ENCODE results near the gene CADPS.

CADPS gene

GRCh38 chr3:62605413-62606068 lies 269.7 kb downstream of the CADPS start:
- H3K27ac ChIP-seq, result no peak overlapping the region
- TF ChIP-seq CTCF (IDR thresholded peaks at IDR 0.05) (no peak), ZFX (IDR thresholded peaks at IDR 0.05; ENCODE audit: borderline replicate concordance) (no peak)

- TF ChIP-seq CTCF (IDR thresholded peaks at IDR 0.05) (no peak), ZFX (IDR thresholded peaks at IDR 0.05; ENCODE audit: borderline replicate concordance) (no peak)
- no peak overlapping the region for H3K27ac ChIP-seq
Measured at GRCh38 chr3:62604751-62605351, 270.4 kb downstream of the CADPS start.

DNA sequence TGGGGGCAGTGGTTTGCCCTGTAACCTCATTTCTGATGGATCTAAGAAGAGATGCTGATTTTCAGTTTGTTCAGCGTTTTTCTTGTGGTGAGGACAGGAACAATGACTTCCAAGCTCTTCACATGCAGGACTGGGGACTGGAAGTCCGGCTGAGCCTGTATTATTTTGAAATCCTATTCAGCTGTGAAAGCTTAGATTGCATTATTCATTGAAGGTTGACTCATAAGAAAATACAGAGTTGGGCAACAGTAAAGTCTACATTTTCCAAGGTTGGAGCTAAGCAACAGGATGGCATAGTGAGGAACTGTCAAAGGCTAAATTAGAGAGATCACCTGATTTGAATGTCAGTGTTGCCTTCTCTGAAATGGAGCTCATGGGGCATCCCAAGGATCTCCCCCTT lies 270.9 kb downstream of the CADPS start:
- no peak overlapping the region for H3K27ac ChIP-seq
- no peak for TF ChIP-seq ZFX (IDR thresholded peaks at IDR 0.05; ENCODE audit: borderline replicate concordance)
- TF ChIP-seq CTCF (IDR thresholded peaks at IDR 0.05), result no peak

DNA sequence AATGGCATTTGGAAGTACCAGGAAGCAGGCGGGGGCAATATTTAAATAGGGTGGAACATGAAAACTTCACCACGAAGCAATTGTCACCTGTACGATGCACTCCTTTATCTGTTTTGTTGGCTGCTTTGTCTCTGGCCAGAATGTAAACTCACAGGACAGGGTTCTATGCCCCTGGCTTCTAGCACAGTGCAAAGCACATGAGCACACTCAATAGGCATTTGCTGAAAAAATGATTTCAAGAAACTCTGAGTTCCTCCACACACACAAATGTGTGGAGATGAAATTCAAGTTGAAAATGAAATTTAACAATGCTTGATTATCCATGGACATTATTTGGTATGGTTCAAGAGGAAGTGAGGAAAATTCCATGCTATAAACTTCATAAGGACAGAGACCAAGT lies 272.2 kb downstream of the CADPS start:
- TF ChIP-seq CTCF (IDR thresholded peaks at IDR 0.05) (no peak), ZFX (IDR thresholded peaks at IDR 0.05; ENCODE audit: borderline replicate concordance) (no peak)
- no peak overlapping the region for H3K27ac ChIP-seq

GRCh38 chr3:62602129-62602770 lies 273.0 kb downstream of the CADPS start:
- no peak overlapping the region for H3K27ac ChIP-seq
- TF ChIP-seq ZFX (IDR thresholded peaks at IDR 0.05; ENCODE audit: borderline replicate concordance), result no peak
- TF ChIP-seq CTCF (IDR thresholded peaks at IDR 0.05), result no peak

- H3K27ac ChIP-seq, result no peak overlapping the region
- TF ChIP-seq ZFX (IDR thresholded peaks at IDR 0.05; ENCODE audit: borderline replicate concordance) (no peak), CTCF (IDR thresholded peaks at IDR 0.05) (no peak)
Measured at GRCh38 chr3:62601238-62602070, 273.8 kb downstream of the CADPS start.

Measured in 22Rv1 (cell line).